Hepatocyte (in vitro differentiated cells): ENCODE measurements around the gene GNPDA1.

Experiments used
- CTCF ChIP-seq: fragments of 200-600 bp; sonication (generic); IDR thresholded peaks from 2 replicates; pipeline ENCODE4 v1.5.1; 2016; ENCODE audit warnings: antibody characterized with exemption, mild to moderate bottlenecking; ENCODE audit not compliant: poor library complexity
- EZH2 ChIP-seq: fragments of 200-600 bp; sonication (generic); IDR thresholded peaks from 2 replicates; pipeline ENCODE4 v1.6.1; 2016; ENCODE audit warnings: antibody characterized with exemption, mild to moderate bottlenecking, borderline replicate concordance

DNA sequence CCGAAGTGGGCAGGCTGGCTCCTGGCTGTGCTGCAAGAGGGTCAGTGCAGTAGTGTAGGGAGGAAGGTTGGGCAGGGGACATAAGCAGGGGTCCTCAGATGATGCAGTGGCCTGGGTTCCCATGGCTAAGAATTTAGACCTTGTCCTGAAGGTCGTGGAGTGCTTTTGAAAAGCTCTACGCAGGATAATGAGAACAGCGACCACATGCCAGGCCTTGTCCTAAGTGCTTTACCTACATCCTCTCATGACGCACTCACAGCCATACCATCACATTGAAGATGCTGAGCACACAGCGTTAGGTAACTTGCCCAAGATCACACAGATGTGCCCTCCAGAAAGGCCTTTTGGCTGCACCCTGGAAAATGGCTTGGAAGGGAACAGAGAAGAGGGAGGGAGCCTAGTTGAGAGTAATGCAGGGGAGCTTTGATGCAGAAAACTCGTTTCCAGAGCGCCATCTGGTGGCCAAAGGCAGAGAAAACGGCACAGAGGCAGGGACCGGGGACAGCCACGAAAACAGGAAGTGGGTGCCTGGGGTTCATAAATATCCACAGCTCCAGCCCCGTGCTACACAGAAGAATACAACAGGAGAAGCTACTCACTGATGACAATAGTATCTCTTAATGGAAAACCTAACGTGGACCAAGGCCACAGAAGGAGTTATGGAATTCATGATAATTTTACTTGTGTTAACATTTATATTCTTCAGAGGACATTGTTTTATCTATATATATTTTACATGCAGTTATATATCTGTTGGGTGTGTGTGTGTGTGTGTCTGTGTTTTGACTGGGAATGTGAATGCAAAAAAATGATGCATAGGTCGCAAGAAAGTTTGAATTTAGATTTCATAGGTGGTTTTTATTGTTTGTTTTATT lies 52.1 kb downstream of the GNPDA1 start:
- TF ChIP-seq CTCF (peak; percentile 96), EZH2 (no peak)
